ENCODE data around the gene DDIT3. TPM values are rescaled to one million over a fixed set of nuclear protein-coding genes. Genes with fewer than 3 reads are reported as not detected.

The DDIT3 gene
- total RNA-seq, 2 experiments from 2014 or later = 19.1 to 22.7 TPM

DNA sequence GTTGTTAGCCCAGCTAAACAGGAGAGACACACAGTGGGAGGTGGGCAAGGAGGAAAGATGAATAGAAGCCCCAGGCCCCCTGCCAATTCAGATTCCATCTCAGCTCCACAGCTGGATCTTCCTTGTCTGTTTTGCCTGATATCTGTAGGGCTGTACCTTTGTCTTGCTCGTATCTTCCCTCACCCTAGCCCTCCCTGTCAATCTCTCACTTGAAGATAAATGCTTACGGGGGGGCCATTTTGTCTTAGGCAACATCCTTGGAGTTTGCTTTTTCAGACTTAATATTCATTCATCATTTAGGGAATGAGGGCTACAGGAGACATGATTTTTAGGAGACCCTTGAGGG, 32.0 kb upstream of the DDIT3 start:
- no peak overlapping the region for H3K27ac Mint-ChIP-seq
- H3K36me3 Mint-ChIP-seq (ENCODE audit: low read depth) = no peaks in the 10 kb centered on the region
- no peak overlapping the region for H3K4me3 Mint-ChIP-seq
- POLR2A ChIA-PET = interaction anchor here (0.6 kb wide), 1 partner anchor 1187 kb away, joined by 3 read pairs; no protein-coding TSS in a partner anchor
- peaks cover 18% of the 10 kb centered on the region for H3K27me3 Mint-ChIP-seq
- H3K4me1 Mint-ChIP-seq = peaks cover 26% of the 10 kb centered on the region
- CTCF ChIA-PET = interaction anchor here (1.1 kb wide), 1 partner anchor 31 kb away, joined by 3 read pairs; no protein-coding TSS in a partner anchor
- no peaks in the 10 kb centered on the region for H3K9me3 Mint-ChIP-seq
- DNase-seq = no peak

DNA sequence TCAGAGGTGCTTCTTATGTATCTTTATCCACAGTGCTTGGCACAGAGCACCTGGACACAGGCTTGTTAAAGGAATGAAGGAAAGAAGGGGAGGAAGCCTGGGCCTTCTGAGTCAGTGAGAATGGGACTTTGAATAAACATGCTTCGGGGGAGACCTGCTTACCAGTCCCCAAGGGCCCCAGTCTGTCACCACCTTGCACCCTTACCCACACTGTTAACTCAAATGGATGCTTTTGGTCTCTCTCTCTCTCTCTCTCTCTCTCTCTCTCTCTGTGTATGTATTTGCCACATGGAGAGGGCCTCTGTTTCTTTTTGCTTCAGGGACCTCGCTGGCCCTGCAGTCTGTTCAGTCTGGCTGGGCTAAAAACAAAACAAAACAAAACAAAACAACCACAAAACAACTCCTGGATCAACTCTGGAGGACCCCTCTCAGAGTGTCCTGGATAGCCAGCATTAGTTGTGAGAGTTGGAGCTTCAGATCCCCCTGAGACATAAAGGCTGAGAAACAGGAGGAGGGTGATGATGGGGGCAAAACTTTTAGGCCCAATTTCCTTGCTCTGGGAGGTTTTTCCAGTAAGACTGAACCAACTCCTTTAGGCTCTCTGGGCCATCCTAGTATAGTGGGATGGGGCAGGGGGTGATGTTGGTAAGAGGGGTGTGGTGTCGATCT, 31.5 kb upstream of the DDIT3 start:
- POLR2A ChIA-PET = no interaction called here
- peaks cover 20% of the 10 kb centered on the region for H3K27me3 Mint-ChIP-seq
- H3K9me3 Mint-ChIP-seq = no peaks in the 10 kb centered on the region
- no peak overlapping the region for H3K4me3 Mint-ChIP-seq
- H3K4me1 Mint-ChIP-seq = peaks cover 29% of the 10 kb centered on the region
- peaks cover 3% of the 10 kb centered on the region for H3K36me3 Mint-ChIP-seq (ENCODE audit: low read depth)
- no peak overlapping the region for H3K27ac Mint-ChIP-seq
- DNase-seq = no peak
- CTCF ChIA-PET = interaction anchor here (1.1 kb wide), 1 partner anchor 32 kb away, joined by 3 read pairs; no protein-coding TSS in a partner anchor

DNA sequence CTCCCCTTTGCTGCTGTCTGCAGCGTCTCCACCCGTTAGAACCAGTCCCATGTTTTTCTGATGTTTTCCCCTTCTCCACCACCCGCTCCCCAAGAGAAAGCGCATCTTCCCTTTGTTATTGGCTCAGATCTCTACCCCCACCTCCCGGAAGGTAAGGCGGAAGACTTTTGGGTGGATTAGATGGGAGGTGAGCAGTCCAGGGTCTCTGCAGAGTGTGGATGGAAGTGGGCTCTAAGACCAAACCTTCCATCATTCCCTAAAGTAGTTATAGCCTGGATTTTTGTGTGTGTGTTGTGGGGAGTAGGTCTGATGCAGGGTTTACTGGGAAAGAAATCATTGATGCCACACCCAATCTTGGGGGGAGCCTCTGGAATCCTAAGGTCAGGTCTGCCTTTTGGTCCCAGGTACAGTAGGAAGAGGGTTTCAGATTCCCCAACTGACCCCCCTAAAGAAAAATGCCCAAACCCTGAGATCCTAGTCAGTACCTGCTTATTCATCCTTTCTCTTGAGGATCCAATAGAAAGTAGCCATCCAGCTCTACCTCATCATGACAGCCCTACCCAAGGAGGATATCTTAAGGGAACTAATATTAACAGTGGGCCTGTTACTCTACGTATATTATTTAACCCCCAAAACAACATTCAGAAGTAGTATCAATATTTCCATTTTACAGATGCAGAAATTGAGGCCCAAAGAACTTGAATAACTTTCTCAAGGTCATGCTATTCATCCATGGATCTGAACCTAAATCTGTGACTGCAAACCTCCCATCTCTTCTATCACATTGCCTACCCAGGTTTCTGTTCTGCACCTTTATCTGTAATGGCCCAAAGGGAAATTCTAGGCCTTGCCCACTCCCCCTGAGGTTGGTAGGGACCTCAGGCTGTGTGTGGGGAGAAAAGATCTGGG, 30.6 kb upstream of the DDIT3 start:
- Mint-ChIP-seq H3K9me3 (no peaks in the 10 kb centered on the region), H3K27ac (no peak overlapping the region), H3K36me3 (ENCODE audit: low read depth) (peaks cover 10% of the 10 kb centered on the region), H3K4me3 (peak overlapping the region; percentile 58), H3K27me3 (peaks cover 20% of the 10 kb centered on the region), H3K4me1 (peaks cover 35% of the 10 kb centered on the region)
- no peak for DNase-seq
- POLR2A ChIA-PET = no interaction called here
- CTCF ChIA-PET = no interaction called here

DNA sequence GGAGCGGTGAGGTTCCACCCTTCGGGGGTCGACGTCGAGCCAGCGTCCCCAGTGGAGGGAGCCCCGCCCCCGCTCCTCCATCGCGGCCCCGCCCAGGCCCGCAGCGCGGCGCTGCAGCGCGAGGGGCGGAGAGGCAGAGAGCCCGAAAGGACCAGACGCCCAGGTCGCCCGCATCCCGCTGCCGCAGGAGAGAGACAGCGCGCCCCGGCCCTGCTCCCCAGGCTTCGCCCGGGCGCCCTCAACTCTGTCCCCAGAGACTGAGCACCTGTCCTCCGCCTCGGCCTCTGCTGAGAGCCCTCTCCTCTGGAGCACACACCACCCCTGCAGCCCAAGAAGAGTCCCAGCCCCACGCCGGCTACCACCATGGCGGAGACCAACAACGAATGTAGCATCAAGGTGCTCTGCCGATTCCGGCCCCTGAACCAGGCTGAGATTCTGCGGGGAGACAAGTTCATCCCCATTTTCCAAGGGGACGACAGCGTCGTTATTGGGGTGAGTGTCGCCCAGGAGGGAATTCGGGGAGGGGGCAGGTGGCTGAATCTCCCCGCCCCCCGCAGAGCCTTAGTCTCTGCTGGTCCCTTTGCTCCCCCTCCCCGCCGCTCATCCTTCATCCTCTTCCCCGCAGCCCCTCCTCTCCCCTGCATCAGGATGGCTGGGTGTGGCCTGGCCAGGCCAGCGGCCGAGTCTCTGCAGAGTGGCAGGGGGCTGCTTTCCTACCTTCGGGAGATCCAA, 29.8 kb upstream of the DDIT3 start, which contains the start of gene KIF5A:
TSS of gene KIF5A (plus strand) at position 136 of the 732 bp plus-strand sequence. CDS start at position 364, 228 bp downstream.
- peak; percentile 68 for DNase-seq
- Mint-ChIP-seq H3K4me1 (peaks cover 44% of the 10 kb centered on the region), H3K27me3 (peaks cover 20% of the 10 kb centered on the region), H3K36me3 (ENCODE audit: low read depth) (peaks cover 17% of the 10 kb centered on the region), H3K9me3 (no peaks in the 10 kb centered on the region), H3K27ac (no peak within 1 kb of the TSS), H3K4me3 (peak within 1 kb of the TSS; percentile 67)
- POLR2A ChIA-PET = no interaction called here
- CTCF ChIA-PET = no interaction called here

DNA sequence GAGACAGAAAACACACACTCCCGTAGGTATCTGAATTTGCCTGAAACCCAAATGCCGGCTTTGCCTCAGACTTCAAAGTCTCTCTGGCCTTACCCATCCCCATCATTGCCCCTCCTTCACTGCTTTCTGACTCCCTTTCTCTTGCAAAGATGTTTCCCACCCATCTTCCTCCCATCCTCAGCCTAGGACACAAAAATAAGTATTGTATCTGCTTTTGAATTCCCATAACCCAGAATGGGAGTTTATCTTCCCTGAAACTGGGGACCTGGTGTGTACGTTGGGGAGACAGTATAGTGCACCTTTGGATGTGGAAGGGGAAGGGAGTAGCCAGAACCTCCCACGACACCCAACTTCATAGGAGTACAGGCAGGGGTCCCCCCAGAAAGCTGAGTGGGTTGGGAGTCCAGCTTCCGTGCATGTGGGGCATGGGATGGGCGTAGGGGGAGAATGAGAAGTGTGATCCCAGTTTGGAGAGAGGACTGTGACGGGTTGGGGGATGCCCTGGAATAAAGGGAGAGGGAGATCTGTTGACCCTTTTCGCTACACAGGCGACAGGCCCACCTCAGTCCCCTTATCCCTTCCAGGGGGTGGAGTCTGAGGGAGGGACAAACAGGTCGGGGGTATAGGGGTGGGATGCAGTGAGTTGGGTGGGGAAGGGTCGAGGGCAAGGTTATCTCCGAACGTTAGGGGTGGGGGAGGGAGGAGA, 29.0 kb upstream of the DDIT3 start:
- no peak for DNase-seq
- POLR2A ChIA-PET = no interaction called here
- peak overlapping the region; percentile 55 for H3K4me3 Mint-ChIP-seq
- peaks cover 20% of the 10 kb centered on the region for H3K27me3 Mint-ChIP-seq
- no peak overlapping the region for H3K27ac Mint-ChIP-seq
- peaks cover 48% of the 10 kb centered on the region for H3K4me1 Mint-ChIP-seq
- peaks cover 21% of the 10 kb centered on the region for H3K36me3 Mint-ChIP-seq (ENCODE audit: low read depth)
- CTCF ChIA-PET = no interaction called here
- no peaks in the 10 kb centered on the region for H3K9me3 Mint-ChIP-seq

DNA sequence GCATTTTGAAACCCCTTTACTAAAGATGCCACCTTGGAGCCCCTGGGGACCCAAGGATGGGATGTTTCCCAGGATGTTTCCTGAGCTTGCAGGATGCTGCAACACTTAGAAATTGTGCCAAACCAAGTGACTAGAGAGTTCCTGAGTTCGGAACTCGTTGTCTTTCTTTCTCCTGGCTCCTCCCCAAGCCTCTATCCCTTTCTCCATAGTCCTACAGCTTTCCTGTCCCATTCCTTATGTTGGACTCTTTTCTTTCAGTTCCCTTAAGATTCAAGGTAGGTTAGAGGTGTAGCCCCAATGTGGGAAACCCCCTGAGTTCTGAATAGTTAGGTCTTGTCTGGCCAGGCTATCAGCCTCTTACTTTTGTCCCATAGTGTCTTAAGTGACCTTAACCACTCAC, 28.2 kb upstream of the DDIT3 start:
- Mint-ChIP-seq H3K27me3 (peaks cover 20% of the 10 kb centered on the region), H3K4me3 (no peak overlapping the region), H3K36me3 (ENCODE audit: low read depth) (peaks cover 24% of the 10 kb centered on the region), H3K9me3 (no peaks in the 10 kb centered on the region), H3K4me1 (peaks cover 55% of the 10 kb centered on the region), H3K27ac (no peak overlapping the region)
- POLR2A ChIA-PET = no interaction called here
- CTCF ChIA-PET = no interaction called here
- DNase-seq = no peak

DNA sequence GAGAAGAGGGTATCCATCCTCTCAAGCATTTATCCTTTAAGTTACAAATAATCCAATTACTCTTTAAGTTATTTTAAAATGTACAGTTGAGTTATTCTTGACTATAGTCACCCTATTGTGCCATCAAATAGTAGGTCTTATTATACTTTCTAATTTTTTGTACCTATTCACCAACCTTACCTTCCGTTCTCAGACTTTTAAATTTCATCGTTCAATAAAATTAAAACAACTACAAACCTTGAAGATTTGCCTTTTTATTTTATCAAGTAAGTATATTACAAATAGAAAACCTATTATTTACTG, 27.6 kb upstream of the DDIT3 start:
- Mint-ChIP-seq H3K36me3 (ENCODE audit: low read depth) (peaks cover 27% of the 10 kb centered on the region), H3K27ac (no peak overlapping the region), H3K27me3 (peaks cover 20% of the 10 kb centered on the region), H3K4me1 (peaks cover 58% of the 10 kb centered on the region), H3K4me3 (no peak overlapping the region), H3K9me3 (no peaks in the 10 kb centered on the region)
- CTCF ChIA-PET = no interaction called here
- POLR2A ChIA-PET = no interaction called here
- no peak for DNase-seq

DNA sequence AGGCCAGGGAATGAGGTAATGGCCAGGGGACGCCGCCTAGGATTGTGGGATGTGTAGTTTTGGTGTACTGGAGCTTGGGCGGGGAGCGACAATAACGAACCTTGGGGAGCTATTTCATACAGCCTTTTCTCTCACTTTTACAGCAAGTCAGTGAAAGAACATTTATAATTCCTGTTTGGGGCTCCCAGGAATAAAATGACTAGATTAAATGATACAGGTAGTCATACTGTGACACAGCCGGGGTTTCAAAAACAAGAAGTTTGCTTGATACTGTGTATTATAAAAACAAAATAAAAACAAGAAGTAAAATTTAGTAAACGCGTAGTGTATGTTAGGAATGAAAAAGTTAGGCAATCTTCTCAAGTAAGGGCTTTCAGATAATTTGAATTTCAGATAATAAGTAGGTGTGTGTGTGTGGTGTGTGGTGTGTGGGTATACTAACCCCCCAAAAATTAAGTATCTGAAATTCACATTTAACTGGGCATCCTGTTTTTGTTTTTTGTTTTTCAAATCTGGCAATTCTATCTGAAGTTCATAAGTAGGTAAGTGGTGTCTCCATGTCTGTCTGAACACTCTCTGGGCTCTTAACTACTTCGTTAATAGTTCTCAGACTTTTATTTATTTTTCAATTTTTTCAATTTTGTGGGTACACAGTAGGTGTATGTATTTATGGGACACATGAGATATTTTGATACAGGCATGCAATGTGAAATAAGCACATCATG, 27.1 kb upstream of the DDIT3 start:
- DNase-seq = no peak
- Mint-ChIP-seq H3K27ac (peak overlapping the region; percentile 91), H3K4me1 (peaks cover 60% of the 10 kb centered on the region), H3K27me3 (peaks cover 20% of the 10 kb centered on the region), H3K4me3 (peak overlapping the region; percentile 99), H3K9me3 (no peaks in the 10 kb centered on the region), H3K36me3 (ENCODE audit: low read depth) (peaks cover 27% of the 10 kb centered on the region)
- POLR2A ChIA-PET = interaction anchor here (0.6 to 2.8 kb wide), 11 partner anchors 9 to 859 kb away, joined by 3 to 22 read pairs (median 5); partner anchors contain the start of genes ARHGAP9, DDIT3, MBD6 and PIP4K2C
- CTCF ChIA-PET = interaction anchor here (0.6 to 2.3 kb wide), 10 partner anchors 10 to 112 kb away, joined by 3 to 16 read pairs (median 3); partner anchors contain the start of gene GLI1

DNA sequence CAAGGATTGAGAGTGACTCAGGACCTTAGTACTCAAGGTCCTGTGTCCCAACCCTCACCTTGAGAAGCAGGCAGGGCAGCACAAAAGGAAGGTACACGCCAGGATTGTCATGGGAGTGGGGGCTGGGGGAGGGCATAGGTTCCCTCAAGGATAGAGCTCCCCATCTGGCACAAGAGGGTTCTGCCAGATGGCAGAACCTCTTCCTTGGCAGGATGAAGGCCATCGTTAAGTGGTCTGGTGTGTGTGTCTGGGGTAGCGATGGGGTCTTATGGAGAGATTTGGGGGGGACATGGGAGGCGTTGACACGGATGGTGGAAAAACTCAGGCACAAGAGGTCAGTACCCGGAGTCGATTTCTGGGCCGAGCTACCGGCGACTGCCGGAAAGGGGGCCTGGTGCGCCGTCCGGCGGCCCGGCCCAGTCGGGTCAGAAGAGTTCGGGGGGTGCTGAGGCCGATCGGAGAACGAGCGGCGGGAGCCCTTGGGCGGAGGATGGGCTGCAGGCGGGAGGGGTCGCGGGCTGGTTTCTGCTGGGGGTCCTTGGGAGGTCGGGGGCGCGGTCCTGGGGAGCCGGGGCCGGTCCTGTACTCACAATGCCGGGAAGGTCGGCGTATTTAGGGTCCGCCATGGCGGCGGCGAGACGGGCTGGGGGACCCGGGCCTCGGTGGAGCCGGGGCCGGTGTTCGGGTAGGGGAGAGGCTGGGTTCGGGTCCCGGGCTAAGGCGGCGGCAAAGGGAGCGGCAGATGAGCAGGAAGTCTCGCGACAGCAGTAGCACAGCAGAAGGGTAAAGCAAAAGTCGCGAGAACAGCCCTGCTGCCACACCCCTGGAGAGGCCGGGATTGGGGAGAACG, 26.3 kb upstream of the DDIT3 start, which contains the start of gene DCTN2:
TSS of gene DCTN2 (minus strand) at position 755 of the 850 bp plus-strand sequence. CDS start at position 626, 129 bp downstream.
- ChIA-PET POLR2A (interaction anchor here (0.6 to 2.8 kb wide), 16 partner anchors 10 to 858 kb away, joined by 3 to 22 read pairs (median 5); partner anchors contain the start of genes ARHGAP9, DDIT3, GLI1 and MBD6), CTCF (interaction anchor here (0.7 to 2.3 kb wide), 14 partner anchors 10 to 210 kb away, joined by 3 to 16 read pairs (median 3); partner anchors contain the start of gene GLI1)
- H3K27ac Mint-ChIP-seq = peak within 1 kb of the TSS; percentile 91
- H3K9me3 Mint-ChIP-seq = no peaks in the 10 kb centered on the region
- H3K4me1 Mint-ChIP-seq = peaks cover 60% of the 10 kb centered on the region
- peak within 1 kb of the TSS; percentile 99 for H3K4me3 Mint-ChIP-seq
- H3K27me3 Mint-ChIP-seq = peaks cover 20% of the 10 kb centered on the region
- DNase-seq = peak; percentile 97
- peaks cover 27% of the 10 kb centered on the region for H3K36me3 Mint-ChIP-seq (ENCODE audit: low read depth)

DNA sequence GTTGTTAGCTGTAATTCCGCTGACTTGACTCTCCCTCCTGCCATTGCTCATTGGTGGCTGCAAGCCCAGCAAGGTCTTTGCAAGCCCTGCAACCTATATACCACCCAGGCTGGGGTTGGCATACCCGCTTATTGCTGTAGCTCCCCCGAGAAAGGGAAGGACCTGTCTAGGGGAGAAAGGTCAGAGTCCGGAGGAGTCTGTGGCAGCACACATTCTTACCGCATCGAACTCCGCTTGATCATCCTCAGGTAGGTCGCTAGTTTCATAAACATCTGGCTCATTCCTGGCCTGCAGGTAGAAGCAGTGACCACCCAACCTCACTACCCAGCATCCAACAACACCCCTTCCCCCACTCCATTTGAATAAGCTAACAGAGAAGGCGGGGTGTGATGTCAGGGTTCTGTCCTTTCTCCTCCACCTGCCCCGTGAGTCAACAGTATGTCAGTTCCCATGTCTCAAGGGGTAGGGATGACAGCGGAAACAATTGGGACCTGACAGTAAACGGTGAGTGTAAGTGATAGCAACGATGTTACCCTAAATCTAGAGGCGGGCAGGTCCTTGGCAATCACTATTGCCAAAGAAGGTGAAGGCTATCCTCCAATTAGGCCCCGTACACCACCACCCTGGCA, 25.6 kb upstream of the DDIT3 start:
- ChIA-PET CTCF (interaction anchor here (0.7 to 2.3 kb wide), 9 partner anchors 9 to 211 kb away, joined by 3 to 16 read pairs (median 3); partner anchors contain the start of gene GLI1), POLR2A (interaction anchor here (0.6 to 2.8 kb wide), 16 partner anchors 9 to 858 kb away, joined by 3 to 22 read pairs (median 5); partner anchors contain the start of genes DDIT3, GLI1, MARS1 and MBD6)
- Mint-ChIP-seq H3K4me3 (peak overlapping the region; percentile 99), H3K9me3 (no peaks in the 10 kb centered on the region), H3K4me1 (peaks cover 56% of the 10 kb centered on the region), H3K27me3 (peaks cover 19% of the 10 kb centered on the region), H3K36me3 (ENCODE audit: low read depth) (peaks cover 32% of the 10 kb centered on the region), H3K27ac (peak overlapping the region; percentile 91)
- DNase-seq = no peak

Measured in activated CD4-positive, alpha-beta memory T cell treated with anti-CD3 and anti-CD28 coated beads, Interleukin-2, amount 10 ng/mL, durations not matched to agents 7 days and 5 days (primary cell).